ENCODE measurements around the gene DUT.

- TF ChIP-seq POLR2AphosphoS5 (IDR thresholded peaks at IDR 0.05), result peak in 2 of 3 donors; percentile 13 to 66
- no peak for TF ChIP-seq CTCF (IDR thresholded peaks at IDR 0.05)
- no peak for TF ChIP-seq POLR2A (IDR thresholded peaks at IDR 0.05)
Observed at GRCh38 chr15:48392356-48392755, 61.1 kb downstream of the DUT start.

Measured in breast epithelium (tissue), 3 donors.